ENCODE measurements around the gene SELENOO. TPM values are rescaled to one million over a fixed set of nuclear protein-coding genes. Genes with fewer than 3 reads are reported as not detected.

The SELENOO gene
- total RNA-seq, 1 experiment from 2014 or later, result 29.6 TPM

DNA sequence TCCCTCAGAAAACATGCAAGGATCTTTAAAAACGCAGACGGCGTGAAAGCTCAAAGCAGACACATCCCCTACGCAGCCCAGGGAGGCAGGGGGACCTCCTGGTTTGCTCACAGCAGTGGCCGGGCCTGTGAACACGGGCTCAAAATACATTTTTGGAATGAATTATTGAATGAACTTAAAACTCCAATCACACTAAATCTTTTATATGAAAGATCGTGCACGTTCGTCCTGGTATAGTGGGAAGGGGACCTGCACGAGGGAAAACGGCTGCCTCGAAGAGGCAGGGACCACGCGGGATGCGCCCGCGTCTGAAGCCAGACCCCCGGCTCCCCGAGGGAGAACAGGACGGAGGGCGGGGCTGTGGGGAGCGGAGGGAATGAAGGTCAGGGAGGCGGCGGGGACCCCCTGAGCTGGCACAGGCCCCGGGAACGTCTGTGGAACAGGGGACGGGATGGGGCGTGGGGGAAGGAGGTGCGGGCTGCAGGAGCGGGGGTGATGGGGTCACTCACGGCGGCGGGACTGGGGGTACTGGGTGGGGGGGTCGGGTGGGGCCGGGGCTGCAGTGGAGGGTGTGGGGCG lies 31.5 kb upstream of the SELENOO start:
- TF ChIP-seq CEBPB (IDR thresholded peaks at IDR 0.05; ENCODE audit: low read depth) (no peak), JUND (IDR thresholded peaks at IDR 0.05) (no peak), YY1 (IDR thresholded peaks at IDR 0.05; ENCODE audit: extremely low read depth, insufficient replicate concordance, low read depth, low read length) (no peak), SRF (IDR thresholded peaks at IDR 0.05; ENCODE audit: low read depth) (no peak), SIN3A (IDR thresholded peaks at IDR 0.05; ENCODE audit: low read depth) (no peak), POLR2A (IDR thresholded peaks at IDR 0.05; ENCODE audit: borderline replicate concordance, extremely low read depth, insufficient read depth, insufficient read length) (no peak), ELF1 (IDR thresholded peaks at IDR 0.05; ENCODE audit: borderline replicate concordance, low read depth) (no peak), RAD21 (IDR thresholded peaks at IDR 0.05; ENCODE audit: low read depth) (no peak), EZH2 (IDR thresholded peaks at IDR 0.05) (no peak), CTCF (IDR thresholded peaks at IDR 0.05 in 2 of 3, conservative IDR thresholded peaks at IDR 0.05 in 1 of 3; ENCODE audit: borderline replicate concordance in 1 of 3, insufficient read depth in 1 of 3, low read depth in 2 of 3, low read length in 2 of 3) (no peak), MAX (IDR thresholded peaks at IDR 0.05) (no peak), CBX3 (IDR thresholded peaks at IDR 0.05; ENCODE audit: low read depth) (no peak)
- POLR2A ChIA-PET, result no interaction called here
- Histone ChIP-seq H2AFZ (ENCODE audit: low read depth, low read length, poor library complexity, severe bottlenecking) (no peak overlapping the region), H3K36me3 (ENCODE audit: control insufficient read depth in 1 of 2, insufficient read depth in 2 of 2, low read length in 2 of 2) (no peaks in the 10 kb centered on the region), H3K4me1 (ENCODE audit: control insufficient read depth in 1 of 2, insufficient read depth in 2 of 2, low read length in 2 of 2) (no peaks in the 10 kb centered on the region), H3K4me3 (replicated peaks in 1 of 2; ENCODE audit: low read depth in 1 of 2, low read length in 2 of 2) (peak overlapping the region; percentile 15 to 37; a peak in 3 of 4 replicates), H3K27ac (ENCODE audit: low read depth, low read length) (no peak overlapping the region), H3K79me2 (ENCODE audit: insufficient read depth, low read length) (no peaks in the 10 kb centered on the region), H3K9ac (ENCODE audit: low read length) (peak overlapping the region; percentile 27; the same call in 1 of the 2 replicates), H4K20me1 (ENCODE audit: insufficient read depth) (no peaks in the 10 kb centered on the region), H3K27me3 (ENCODE audit: insufficient read depth, low read length) (no peaks in the 10 kb centered on the region), H3K9me2 (ENCODE audit: insufficient read depth) (no peaks in the 10 kb centered on the region), H3K9me3 (ENCODE audit: control insufficient read depth in 1 of 2, insufficient read depth in 1 of 2, low read depth in 1 of 2, low read length in 2 of 2) (no peaks in the 10 kb centered on the region), H3K4me2 (ENCODE audit: low read length) (peak overlapping the region; percentile 53)
- DNase-seq (ENCODE audit: low read depth, low spot score) (no peak), ATAC-seq (no peak; the same call in 1 of the 2 replicates)
- CTCF ChIA-PET, result no interaction called here
- intact Hi-C loops (cut with micrococcal nuclease), result no loop called here
- RAD21 ChIA-PET (ENCODE audit: low non-redundant PET in 1 of 2, low total read pairs in 2 of 2, uncharacterized antibody in 2 of 2, unreplicated experiment in 2 of 2), result no interaction called here
- no TSS peak for BruUV-seq (replicated peaks)

Data from HCT116 (cell line).